ENCODE data around the gene TCN2.

DNA sequence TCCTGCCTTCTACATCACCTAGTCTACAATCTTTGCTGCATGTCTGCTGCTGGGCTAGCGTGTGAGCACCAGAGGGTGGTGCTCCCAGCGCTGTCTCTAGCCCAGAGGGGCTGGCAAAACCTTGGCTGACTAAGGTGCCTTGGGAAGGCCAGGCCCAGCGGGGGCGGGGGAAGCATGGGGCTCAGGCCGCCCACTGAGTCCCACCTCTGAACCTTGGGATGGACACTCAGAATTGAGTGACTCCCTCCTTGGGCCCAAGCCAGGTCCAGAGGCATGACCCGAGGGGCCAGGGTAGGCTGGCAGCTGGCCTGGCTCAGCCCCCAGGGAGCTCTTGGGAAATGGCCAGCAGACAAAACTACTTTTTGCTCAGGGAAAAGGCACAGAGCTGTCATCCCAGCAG, 24.9 kb upstream of the TCN2 start:
- TF ChIP-seq POLR2A (IDR thresholded peaks at IDR 0.05) (no peak), POLR2AphosphoS5 (IDR thresholded peaks at IDR 0.05) (no peak)
- TF ChIP-seq, protein P1, sequence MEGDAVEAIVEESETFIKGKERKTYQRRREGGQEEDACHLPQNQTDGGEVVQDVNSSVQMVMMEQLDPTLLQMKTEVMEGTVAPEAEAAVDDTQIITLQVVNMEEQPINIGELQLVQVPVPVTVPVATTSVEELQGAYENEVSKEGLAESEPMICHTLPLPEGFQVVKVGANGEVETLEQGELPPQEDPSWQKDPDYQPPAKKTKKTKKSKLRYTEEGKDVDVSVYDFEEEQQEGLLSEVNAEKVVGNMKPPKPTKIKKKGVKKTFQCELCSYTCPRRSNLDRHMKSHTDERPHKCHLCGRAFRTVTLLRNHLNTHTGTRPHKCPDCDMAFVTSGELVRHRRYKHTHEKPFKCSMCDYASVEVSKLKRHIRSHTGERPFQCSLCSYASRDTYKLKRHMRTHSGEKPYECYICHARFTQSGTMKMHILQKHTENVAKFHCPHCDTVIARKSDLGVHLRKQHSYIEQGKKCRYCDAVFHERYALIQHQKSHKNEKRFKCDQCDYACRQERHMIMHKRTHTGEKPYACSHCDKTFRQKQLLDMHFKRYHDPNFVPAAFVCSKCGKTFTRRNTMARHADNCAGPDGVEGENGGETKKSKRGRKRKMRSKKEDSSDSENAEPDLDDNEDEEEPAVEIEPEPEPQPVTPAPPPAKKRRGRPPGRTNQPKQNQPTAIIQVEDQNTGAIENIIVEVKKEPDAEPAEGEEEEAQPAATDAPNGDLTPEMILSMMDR (IDR thresholded peaks at IDR 0.05) = no peak
